Measurements from ENCODE around the gene OPN1MW.
"Not testable (repeated sequence)": the region's sequence is repeated elsewhere in the genome, so short reads cannot be mapped to it uniquely, and the experiment has no call there.

The OPN1MW gene

DNA sequence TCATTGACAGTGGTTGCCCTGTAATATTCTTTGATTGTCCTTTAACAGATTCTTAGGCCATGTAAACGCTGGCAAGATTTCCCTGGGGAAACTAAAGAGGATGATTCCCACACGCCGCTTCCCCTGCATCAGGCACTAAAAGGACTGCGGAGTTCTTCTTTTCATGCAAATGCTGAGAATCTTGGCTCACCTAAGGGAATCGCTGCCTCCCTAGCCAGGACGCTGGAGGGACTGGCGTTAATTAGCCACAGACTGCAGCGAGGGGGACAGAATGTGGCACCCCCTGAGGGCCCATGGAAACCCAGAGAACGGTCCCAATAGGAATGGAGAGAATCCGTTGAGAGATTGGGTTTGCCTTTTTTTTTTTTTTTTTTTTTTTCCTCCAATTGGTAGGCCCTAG, 29.1 kb downstream of the OPN1MW start:
- not testable (repeated sequence) for DNase-seq

DNA sequence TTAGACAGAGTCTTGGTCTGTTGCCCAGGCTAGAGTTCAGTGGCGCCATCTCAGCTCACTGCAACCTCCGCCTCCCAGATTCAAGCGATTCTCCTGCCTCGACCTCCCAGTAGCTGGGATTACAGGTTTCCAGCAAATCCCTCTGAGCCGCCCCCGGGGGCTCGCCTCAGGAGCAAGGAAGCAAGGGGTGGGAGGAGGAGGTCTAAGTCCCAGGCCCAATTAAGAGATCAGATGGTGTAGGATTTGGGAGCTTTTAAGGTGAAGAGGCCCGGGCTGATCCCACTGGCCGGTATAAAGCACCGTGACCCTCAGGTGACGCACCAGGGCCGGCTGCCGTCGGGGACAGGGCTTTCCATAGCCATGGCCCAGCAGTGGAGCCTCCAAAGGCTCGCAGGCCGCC, 37.1 kb downstream of the OPN1MW start, which contains the start of gene OPN1MW2:
OPN1MW2 (plus strand) TSS at position 301 of the 400 bp plus-strand sequence; CDS start at position 361, 60 bp downstream.
- DNase-seq: not testable (repeated sequence)

DNA sequence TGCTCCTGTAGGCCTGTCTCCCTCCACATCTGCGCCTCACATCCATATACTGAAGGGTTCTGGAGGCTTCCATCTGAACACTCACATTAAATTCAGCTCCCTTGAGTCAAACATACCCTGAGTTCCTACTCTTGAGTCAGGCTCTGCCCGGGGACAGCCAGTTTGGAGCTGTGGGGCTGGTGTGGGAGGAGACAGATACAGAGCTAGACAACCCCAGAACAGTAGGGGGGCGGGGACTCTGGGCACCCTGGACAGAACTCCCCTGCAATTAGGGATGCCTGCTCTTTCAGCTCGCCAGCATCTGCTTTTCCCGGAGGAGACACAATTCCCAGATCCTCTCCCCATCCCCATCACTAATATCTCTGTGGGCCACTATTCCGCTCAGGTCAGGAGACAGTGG, 42.9 kb downstream of the OPN1MW start:
- DNase-seq: not testable (repeated sequence)

- not testable (repeated sequence) for DNase-seq
Measured at GRCh38 chrX:154226706-154227105, 44.3 kb downstream of the OPN1MW start.

DNA sequence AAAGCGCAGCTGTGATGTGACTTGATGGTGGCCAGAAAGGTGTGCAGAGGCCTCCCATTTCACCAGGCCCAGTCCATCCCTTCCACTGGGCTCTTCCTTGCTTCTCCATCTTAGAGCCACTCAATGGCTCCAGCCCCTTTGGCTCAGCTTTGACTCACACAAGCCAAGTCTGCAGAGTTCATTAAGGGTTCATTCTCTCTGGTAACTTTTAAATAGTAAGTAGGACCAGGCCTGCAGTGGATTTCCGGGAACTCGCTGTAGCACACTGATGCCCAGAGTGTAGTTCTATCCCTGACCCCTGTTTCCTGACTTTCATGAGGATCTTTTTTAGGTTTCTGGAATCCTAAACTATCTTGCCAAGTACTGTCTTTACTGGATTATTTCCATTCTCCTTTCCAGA, 49.0 kb downstream of the OPN1MW start:
- not testable (repeated sequence) for DNase-seq

GRCh38 chrX:154233620-154234019, 51.2 kb downstream of the OPN1MW start:
- not testable (repeated sequence) for DNase-seq

DNA sequence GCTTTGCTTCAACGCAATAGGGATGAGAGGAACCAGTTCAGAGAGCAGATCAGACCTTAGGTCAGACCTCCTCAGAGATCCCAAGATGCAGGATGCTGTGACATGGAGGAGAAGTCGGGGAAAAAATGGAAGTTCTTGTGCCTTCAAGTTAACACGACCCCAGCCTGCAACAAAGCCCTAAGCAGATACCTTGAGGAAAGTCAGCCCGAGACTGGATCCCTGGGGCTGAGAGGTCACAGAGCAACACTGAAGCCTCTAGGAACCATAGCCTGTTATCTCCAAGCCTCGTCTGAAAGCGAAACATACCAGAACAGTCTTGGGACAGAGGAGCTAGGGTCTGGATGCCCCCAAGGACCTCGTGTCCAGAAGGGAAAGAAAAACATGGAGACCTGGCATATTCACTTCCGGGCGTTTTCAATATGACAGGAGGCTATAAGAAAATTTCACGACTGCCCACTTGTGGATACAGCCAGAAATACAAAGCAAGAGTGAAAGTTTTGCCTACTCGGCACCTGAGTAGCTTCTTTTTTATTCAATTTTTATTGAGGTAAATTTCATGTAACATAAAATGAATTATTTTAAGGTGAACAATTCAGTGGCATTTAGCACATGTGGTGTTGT, 56.7 kb downstream of the OPN1MW start:
- DNase-seq: not testable (repeated sequence)

GRCh38 chrX:154239982-154240503, 57.6 kb downstream of the OPN1MW start:
- not testable (repeated sequence) for DNase-seq

All from COR-L47 (cell line).